ENCODE measurements around the gene SAMD3.
"Not testable (repeated sequence)": the region's sequence is repeated elsewhere in the genome, so short reads cannot be mapped to it uniquely, and the experiment has no call there.

SAMD3 gene

DNA sequence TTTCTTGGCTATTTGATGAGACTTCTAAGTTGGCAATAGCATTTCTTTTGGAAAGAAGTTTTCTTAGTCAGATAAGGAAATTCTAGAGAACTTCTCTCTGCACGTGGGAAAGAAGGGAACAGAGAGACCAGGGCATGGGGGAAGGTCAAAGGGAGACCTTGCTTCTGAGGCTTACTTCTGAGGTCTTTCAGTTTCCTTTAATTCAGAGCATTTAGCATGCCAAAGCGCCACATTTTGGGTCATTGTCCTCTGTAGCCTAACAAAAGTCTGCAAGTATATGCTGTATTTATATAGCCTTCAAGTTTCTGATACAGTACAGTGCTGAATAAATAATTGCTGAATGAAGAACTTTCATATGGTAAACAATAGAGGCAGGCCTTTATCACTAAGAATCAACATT lies 95.6 kb downstream of the SAMD3 start:
- DNase-seq: no peak

GRCh38 chr6:130122243-130122642 lies 100.5 kb downstream of the SAMD3 start:
- no peak for DNase-seq

DNA sequence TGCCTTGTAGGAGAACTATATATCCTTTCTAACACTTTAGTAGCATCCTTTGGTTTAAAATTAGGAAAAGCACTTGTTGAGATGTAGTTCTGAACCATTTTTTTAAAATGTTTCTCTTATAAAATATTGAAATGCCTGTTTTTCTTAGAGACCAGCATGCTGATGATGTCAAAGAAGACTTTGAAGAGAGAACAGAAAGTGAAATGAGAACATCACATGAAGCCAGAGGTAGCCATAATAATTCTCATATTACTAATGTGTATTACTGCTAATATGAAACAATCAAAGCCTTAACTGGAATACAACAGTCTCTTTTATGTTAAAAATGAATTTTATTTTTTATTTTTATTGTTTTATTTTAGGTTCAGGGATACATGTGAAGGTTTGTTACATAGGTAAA lies 102.0 kb downstream of the SAMD3 start:
- no peak for DNase-seq

- DNase-seq: no peak
These were observed 103.5 kb downstream of the SAMD3 start for GRCh38 chr6:130119211-130119610.

DNA sequence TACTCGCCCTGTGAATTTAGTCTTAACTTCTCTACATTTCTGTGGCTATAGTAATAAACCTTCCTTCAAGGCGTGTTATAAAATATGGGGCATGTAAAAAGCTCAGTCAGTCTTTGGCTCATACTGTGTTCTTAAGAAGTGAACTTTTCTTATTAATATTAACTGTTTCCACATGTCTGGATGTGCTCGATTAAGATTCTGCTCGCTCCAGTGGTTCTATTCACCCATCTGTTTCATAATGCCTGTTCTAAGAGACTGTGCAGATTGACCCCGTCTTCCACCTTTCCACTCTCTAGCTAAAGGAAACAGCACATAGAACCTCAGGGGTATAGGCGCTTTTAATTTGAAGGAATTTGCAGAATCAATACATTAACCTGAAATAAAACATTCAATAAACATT lies 104.5 kb downstream of the SAMD3 start:
- no peak for DNase-seq

GRCh38 chr6:130117187-130117701 lies 105.5 kb downstream of the SAMD3 start:
- DNase-seq: not testable (repeated sequence)

- DNase-seq: no peak
These were observed 106.5 kb downstream of the SAMD3 start for GRCh38 chr6:130116273-130116672.

GRCh38 chr6:130115036-130115435 lies 107.7 kb downstream of the SAMD3 start:
- DNase-seq: no peak

DNA sequence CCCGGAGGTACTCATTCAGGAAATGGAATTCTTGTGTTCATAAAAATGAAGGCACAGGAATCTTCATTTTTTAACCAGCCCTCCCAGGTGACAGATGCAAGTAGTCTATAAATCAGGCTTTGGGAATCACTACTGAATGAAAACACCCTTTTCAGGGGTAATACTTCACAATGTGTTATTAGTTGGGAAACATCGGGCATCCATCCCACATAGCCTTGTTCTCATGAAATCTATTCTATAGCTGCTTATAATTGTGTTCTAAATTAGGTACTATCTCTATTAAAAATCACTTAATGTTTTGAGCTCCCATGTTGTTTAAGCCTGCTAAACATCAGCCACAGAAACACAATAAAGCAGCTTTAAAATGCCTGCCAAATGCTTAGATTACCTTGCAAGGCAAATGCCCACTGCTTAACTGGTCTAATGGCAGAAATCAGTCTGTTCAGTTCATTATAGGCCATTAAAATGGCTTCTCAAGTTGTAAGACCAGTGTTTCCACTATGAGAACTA lies 109.5 kb downstream of the SAMD3 start:
- no peak for DNase-seq

DNA sequence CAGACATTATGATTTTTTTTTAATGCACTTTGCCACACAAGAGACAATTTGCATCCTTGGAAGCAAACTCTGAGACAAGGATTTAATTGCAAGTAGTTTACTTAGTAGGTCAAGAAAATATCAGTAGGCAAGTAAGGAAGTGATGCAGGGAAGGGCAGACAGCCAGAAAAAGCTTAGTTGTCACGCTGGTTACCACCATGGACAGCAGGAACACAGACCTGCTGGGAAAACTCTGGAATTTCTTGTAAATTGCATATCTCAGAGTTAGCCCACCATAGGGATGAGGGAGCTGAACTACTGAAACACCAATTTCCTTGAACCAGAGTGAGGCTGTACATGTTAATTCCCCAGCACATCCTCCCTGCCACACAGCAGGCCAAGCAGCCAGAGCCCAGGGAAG lies 111.7 kb downstream of the SAMD3 start:
- no peak for DNase-seq

DNA sequence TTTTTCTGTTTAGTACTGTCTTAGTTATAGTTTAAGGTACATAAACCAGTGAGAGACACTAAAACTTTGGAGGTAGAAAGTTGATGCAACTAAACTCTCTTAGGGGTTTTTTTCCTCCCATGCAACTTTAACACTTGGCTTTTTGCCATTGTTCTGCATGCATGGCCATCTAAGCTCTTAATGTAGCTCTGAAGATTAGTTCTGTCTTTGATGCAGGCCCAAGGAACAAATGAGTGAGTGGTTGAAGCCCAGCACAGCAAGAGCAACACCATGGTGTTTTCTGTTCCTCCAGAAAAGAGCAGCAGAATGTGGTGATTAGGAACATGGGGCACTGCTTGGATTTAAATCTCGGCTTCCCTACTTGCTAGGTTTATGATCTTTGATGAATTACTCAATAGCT lies 115.0 kb downstream of the SAMD3 start:
- no peak for DNase-seq

- no peak for DNase-seq
These were observed 116.6 kb downstream of the SAMD3 start for GRCh38 chr6:130105996-130106704.

DNA sequence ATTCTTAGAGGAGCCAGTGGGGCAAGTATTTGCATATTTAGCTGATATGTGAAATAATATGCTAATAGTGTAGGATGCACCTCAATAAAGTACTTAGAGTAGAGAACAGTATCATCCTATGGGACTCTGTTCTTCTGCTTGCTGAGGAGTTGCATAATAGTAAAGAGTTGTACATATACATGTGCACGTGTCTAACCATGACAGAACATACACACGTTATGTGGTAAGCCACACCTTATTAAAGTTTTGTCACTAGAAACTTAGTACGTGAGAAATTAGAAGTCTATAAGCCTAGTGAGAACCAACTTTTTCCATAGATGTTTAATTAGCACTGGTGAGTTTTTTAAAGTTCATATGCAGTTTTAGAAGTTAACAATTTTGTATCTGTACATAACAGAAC lies 123.6 kb downstream of the SAMD3 start:
- no peak for DNase-seq

- no peak for DNase-seq
These were observed 124.4 kb downstream of the SAMD3 start for GRCh38 chr6:130098317-130098716.
